ENCODE results near the gene TRDN. TPM values are rescaled to one million over a fixed set of nuclear protein-coding genes. Genes with fewer than 3 reads are reported as not detected.

Gene TRDN
- total RNA-seq, 1 donor from 2014 or later, result 0.06 TPM

- H3K9me3 Mint-ChIP-seq, result no peaks in the 10 kb centered on the region
- H3K4me3 Mint-ChIP-seq, result no peak overlapping the region
These were observed 216.2 kb downstream of the TRDN start for GRCh38 chr6:123420512-123420911.

DNA sequence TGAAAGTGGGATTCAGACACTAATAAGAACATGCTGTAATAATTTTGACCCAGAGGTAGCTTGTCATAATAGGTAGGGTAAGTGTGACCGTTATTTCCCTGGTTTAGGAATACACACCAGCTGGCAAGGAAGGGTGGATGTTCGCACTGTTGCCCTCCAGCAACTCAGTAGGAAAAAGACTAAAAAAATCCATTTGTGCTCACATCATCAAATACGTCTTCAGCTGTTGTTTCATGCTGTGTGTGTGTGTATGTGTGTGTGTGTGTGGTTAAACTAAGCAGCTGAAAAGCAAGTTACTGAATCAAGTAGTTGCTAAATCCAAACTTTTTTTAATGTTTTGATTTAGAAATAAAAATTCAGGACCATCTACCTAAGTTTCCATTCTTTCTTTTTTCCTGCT, 218.7 kb downstream of the TRDN start:
- no peak for DNase-seq (ENCODE audit: low spot score)
- H3K27me3 Mint-ChIP-seq (ENCODE audit: insufficient read depth, low read depth), result no peaks in the 10 kb centered on the region
- no peak overlapping the region for H3K4me3 Mint-ChIP-seq
- no peaks in the 10 kb centered on the region for H3K9me3 ChIP-seq (ENCODE audit: low read depth)
- no peaks in the 10 kb centered on the region for H3F3A ChIP-seq (ENCODE audit: low read depth)
- no peaks in the 10 kb centered on the region for H3K36me3 ChIP-seq
- no peak overlapping the region for H3K4me3 ChIP-seq
- no peak overlapping the region for H3K27ac Mint-ChIP-seq
- H3K36me3 Mint-ChIP-seq, result no peaks in the 10 kb centered on the region
- no peak overlapping the region for H3K9ac ChIP-seq
- TF ChIP-seq EZH2phosphoT487 (IDR thresholded peaks at IDR 0.05) (no peak), CTCF (IDR thresholded peaks at IDR 0.05) (no peak), EZH2 (IDR thresholded peaks at IDR 0.05) (no peak)
- peaks cover 4% of the 10 kb centered on the region for H3K4me1 Mint-ChIP-seq
- H4K20me1 ChIP-seq (ENCODE audit: low read depth), result no peaks in the 10 kb centered on the region
- H3K27me3 ChIP-seq, result no peaks in the 10 kb centered on the region
- no peak overlapping the region for H2AFZ ChIP-seq (replicated peaks)
- H3K4me1 ChIP-seq, result no peaks in the 10 kb centered on the region
- H3K4me2 ChIP-seq, result no peak overlapping the region
- no peak overlapping the region for H3K27ac ChIP-seq
- no peaks in the 10 kb centered on the region for H3K79me2 ChIP-seq (ENCODE audit: low read depth)
- no peaks in the 10 kb centered on the region for H3K9me3 Mint-ChIP-seq

More at GRCh38 chr6:123420512-123420911, 216.2 kb downstream of the TRDN start:
- H3K9ac ChIP-seq, result no peak overlapping the region
- Mint-ChIP-seq H3K36me3 (no peaks in the 10 kb centered on the region), H3K27me3 (ENCODE audit: insufficient read depth, low read depth) (no peaks in the 10 kb centered on the region), H3K27ac (no peak overlapping the region), H3K4me1 (peaks cover 4% of the 10 kb centered on the region)
- TF ChIP-seq CTCF (IDR thresholded peaks at IDR 0.05) (no peak), EZH2 (IDR thresholded peaks at IDR 0.05) (no peak), EZH2phosphoT487 (IDR thresholded peaks at IDR 0.05) (no peak)
- H3K9me3 ChIP-seq (ENCODE audit: low read depth), result no peaks in the 10 kb centered on the region
- no peak overlapping the region for H3K4me2 ChIP-seq
- H2AFZ ChIP-seq (replicated peaks), result peak overlapping the region; percentile 42
- H4K20me1 ChIP-seq (ENCODE audit: low read depth), result no peaks in the 10 kb centered on the region
- H3K27me3 ChIP-seq, result no peaks in the 10 kb centered on the region
- no peaks in the 10 kb centered on the region for H3F3A ChIP-seq (ENCODE audit: low read depth)
- H3K27ac ChIP-seq, result no peak overlapping the region
- no peak overlapping the region for H3K4me3 ChIP-seq
- no peak for DNase-seq (ENCODE audit: low spot score)
- H3K4me1 ChIP-seq, result no peaks in the 10 kb centered on the region
- H3K36me3 ChIP-seq, result no peaks in the 10 kb centered on the region
- no peaks in the 10 kb centered on the region for H3K79me2 ChIP-seq (ENCODE audit: low read depth)

DNA sequence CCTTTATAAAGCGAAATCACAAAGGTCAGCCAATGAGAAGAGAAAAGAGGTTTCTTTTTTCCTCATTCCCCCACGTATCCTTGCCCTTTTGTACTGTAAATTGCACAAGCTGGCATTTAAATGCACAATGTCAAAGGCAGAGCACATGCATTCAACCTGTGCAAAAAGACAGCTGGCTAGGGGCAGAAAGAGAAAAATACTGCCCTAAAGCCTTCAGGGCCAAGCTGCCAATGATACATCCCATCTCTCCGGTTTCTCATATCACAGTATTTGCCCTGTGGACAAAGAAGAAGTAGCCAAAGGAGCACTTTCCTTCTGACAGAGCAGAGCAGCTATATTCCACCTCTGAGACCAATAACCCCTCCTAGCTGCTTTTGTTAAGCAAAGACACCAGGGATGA, 219.2 kb downstream of the TRDN start:
- Histone ChIP-seq H2AFZ (replicated peaks) (no peak overlapping the region), H3K4me1 (no peaks in the 10 kb centered on the region), H3K9ac (no peak overlapping the region), H3K36me3 (no peaks in the 10 kb centered on the region), H3K27me3 (no peaks in the 10 kb centered on the region), H3K4me3 (no peak overlapping the region), H4K20me1 (ENCODE audit: low read depth) (no peaks in the 10 kb centered on the region), H3K79me2 (ENCODE audit: low read depth) (no peaks in the 10 kb centered on the region), H3K27ac (no peak overlapping the region), H3K4me2 (no peak overlapping the region), H3F3A (ENCODE audit: low read depth) (no peaks in the 10 kb centered on the region), H3K9me3 (ENCODE audit: low read depth) (no peaks in the 10 kb centered on the region)
- DNase-seq (ENCODE audit: low spot score), result no peak
- Mint-ChIP-seq H3K27me3 (ENCODE audit: insufficient read depth, low read depth) (no peaks in the 10 kb centered on the region), H3K4me1 (peaks cover 4% of the 10 kb centered on the region), H3K4me3 (no peak overlapping the region), H3K27ac (no peak overlapping the region), H3K36me3 (no peaks in the 10 kb centered on the region), H3K9me3 (no peaks in the 10 kb centered on the region)
- no peak for TF ChIP-seq EZH2 (IDR thresholded peaks at IDR 0.05)
- TF ChIP-seq CTCF (IDR thresholded peaks at IDR 0.05), result no peak
- no peak for TF ChIP-seq EZH2phosphoT487 (IDR thresholded peaks at IDR 0.05)
